ENCODE results near the gene KLHL21.

GRCh38 chr1:6594977-6595740, 7.5 kb downstream of the KLHL21 start:
- no peak for TF ChIP-seq CTCF (conservative IDR thresholded peaks at IDR 0.05; ENCODE audit: low read depth, low read length)
- no peak for TF ChIP-seq EZH2 (IDR thresholded peaks at IDR 0.05; ENCODE audit: borderline replicate concordance, low read depth, low read length, poor library complexity, severe bottlenecking)

Data from A673 (cell line).